Progenitor cell of endocrine pancreas (in vitro differentiated cells): Measurements from ENCODE around the gene RGS21. TPM values are rescaled to one million over a fixed set of nuclear protein-coding genes. Genes with fewer than 3 reads are reported as not detected.
A peak's percentile ranks its signal among the peaks of the same experiment; 100 is the strongest.

Experiments used
- DNase-seq: peaks from one replicate; pipeline ENCODE4 v3.0.0; 2021; ENCODE audit warnings: low spot score; ENCODE audit not compliant: unreplicated experiment
- H3K27ac Mint-ChIP-seq: 2 replicates; pipeline ENCODE4 v1.8.0; 2021; ENCODE audit warnings: mild to moderate bottlenecking, moderate library complexity, mixed read lengths
- H3K27me3 Mint-ChIP-seq: 2 replicates; pipeline ENCODE4 v1.8.0; 2021; ENCODE audit warnings: mixed read lengths
- H3K36me3 Mint-ChIP-seq: 2 replicates; pipeline ENCODE4 v1.8.0; 2022; ENCODE audit warnings: mixed read lengths; ENCODE audit not compliant: insufficient read depth
- H3K4me1 Mint-ChIP-seq: 2 replicates; pipeline ENCODE4 v1.8.0; 2021; ENCODE audit warnings: low read depth, mixed read lengths
- H3K4me3 Mint-ChIP-seq: 2 replicates; pipeline ENCODE4 v1.8.0; 2021; ENCODE audit warnings: low read depth, mild to moderate bottlenecking, moderate library complexity, mixed read lengths
- H3K9me3 Mint-ChIP-seq: 2 replicates; pipeline ENCODE4 v1.8.0; 2021; ENCODE audit warnings: low read depth, mixed read lengths
- total RNA-seq: library from RNA; stranded (reverse); gene quantifications from 2 replicates; pipeline ENCODE4 v1.2.1, GENCODE V29; 2021
- TF ChIP-seq, protein P1 (sequence below): fragments of 200-600 bp; sonication (generic); IDR thresholded peaks from one replicate; pipeline ENCODE4 v1.5.0; 2021; ENCODE audit warnings: antibody characterized with exemption, mild to moderate bottlenecking; ENCODE audit not compliant: unreplicated experiment

Gene RGS21
- total RNA-seq, 1 donor from 2014 or later, result not detected

DNA sequence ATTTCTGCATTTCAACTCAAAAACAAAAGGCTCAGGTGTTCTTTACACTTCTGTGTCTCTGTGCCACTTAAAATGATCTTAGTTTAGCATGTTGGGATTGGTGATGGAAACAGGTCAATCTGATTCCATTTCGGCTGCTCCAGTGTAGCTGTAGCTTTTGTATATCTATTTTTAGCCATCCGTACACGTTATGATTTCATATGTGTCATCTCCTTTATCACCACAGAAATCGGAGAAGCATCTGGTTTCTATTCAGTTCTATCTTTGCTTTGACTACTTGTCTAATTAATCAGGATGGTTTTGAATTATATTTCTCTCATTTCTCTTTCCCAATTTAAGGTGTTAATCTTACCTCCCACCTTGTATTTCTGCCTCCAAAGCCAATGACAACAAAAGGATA lies 41.1 kb downstream of the RGS21 start:
- no peak for DNase-seq
- H3K27ac Mint-ChIP-seq, result no peak overlapping the region
- H3K4me3 Mint-ChIP-seq, result no peak overlapping the region
- H3K4me1 Mint-ChIP-seq, result no peaks in the 10 kb centered on the region
- H3K36me3 Mint-ChIP-seq, result no peaks in the 10 kb centered on the region
- TF ChIP-seq, protein P1, sequence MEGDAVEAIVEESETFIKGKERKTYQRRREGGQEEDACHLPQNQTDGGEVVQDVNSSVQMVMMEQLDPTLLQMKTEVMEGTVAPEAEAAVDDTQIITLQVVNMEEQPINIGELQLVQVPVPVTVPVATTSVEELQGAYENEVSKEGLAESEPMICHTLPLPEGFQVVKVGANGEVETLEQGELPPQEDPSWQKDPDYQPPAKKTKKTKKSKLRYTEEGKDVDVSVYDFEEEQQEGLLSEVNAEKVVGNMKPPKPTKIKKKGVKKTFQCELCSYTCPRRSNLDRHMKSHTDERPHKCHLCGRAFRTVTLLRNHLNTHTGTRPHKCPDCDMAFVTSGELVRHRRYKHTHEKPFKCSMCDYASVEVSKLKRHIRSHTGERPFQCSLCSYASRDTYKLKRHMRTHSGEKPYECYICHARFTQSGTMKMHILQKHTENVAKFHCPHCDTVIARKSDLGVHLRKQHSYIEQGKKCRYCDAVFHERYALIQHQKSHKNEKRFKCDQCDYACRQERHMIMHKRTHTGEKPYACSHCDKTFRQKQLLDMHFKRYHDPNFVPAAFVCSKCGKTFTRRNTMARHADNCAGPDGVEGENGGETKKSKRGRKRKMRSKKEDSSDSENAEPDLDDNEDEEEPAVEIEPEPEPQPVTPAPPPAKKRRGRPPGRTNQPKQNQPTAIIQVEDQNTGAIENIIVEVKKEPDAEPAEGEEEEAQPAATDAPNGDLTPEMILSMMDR, result no peak
- no peaks in the 10 kb centered on the region for H3K9me3 Mint-ChIP-seq
- H3K27me3 Mint-ChIP-seq, result no peaks in the 10 kb centered on the region

DNA sequence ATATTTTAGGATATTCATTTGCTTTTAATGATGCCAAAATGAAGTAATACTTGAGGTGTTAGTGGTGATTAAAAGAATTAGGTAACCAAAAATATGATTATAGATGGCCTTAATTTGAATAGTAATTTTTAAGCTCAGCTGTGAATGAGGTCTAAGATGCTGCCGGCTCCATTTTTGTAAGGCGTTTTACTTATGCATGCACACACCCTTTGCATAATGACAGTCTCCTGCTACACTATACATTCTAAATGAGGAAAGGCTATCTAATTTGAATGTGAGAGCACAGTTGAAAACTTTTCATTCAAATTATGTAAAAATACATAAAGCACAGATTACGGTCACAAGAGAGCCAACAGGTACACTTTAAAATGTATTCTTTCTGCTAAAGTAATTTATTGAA lies 41.6 kb downstream of the RGS21 start:
- DNase-seq, result no peak
- H3K4me1 Mint-ChIP-seq, result no peaks in the 10 kb centered on the region
- H3K9me3 Mint-ChIP-seq, result no peaks in the 10 kb centered on the region
- no peaks in the 10 kb centered on the region for H3K36me3 Mint-ChIP-seq
- TF ChIP-seq, protein P1, result no peak
- no peak overlapping the region for H3K4me3 Mint-ChIP-seq
- no peaks in the 10 kb centered on the region for H3K27me3 Mint-ChIP-seq
- H3K27ac Mint-ChIP-seq, result no peak overlapping the region

DNA sequence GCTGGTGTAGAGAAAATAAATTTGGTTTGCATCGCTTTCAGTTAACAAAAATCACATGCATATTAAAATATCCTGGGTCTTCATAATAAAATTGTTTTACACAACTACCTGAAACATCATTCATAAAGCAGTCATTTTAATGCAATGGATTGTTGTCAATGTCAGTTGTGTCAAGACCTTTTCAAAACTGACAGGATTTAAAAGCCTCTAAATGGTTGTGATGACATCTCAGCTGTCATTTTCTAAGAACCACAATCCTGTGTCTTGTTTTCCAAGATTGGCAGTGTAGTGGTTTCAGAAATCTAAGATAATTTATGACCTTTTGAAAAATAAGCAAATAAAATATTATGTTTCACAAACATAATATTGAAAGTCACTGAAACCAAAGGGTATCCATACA lies 42.0 kb downstream of the RGS21 start:
- H3K9me3 Mint-ChIP-seq, result no peaks in the 10 kb centered on the region
- H3K4me1 Mint-ChIP-seq, result no peaks in the 10 kb centered on the region
- no peaks in the 10 kb centered on the region for H3K27me3 Mint-ChIP-seq
- no peak for DNase-seq
- TF ChIP-seq, protein P1, result no peak
- no peaks in the 10 kb centered on the region for H3K36me3 Mint-ChIP-seq
- no peak overlapping the region for H3K27ac Mint-ChIP-seq
- H3K4me3 Mint-ChIP-seq, result no peak overlapping the region

DNA sequence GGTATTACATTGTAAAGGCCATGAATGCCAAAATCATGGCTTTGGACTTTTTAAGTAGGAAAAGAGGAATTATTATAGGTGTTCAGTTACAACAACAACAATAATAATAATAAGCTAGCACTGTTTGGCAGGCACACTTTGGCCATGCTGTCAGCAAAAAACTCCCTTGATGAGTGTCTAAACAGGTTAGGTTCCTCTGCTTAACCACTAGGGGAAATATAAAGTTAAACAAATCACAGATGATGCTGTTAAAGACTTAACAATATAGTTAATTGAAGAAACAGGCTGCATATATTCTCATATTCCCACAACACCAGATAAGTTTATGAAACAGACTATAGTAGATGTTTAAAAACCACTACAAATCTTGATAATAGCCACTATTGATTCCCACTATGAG lies 46.4 kb downstream of the RGS21 start:
- Mint-ChIP-seq H3K9me3 (no peaks in the 10 kb centered on the region), H3K4me1 (no peaks in the 10 kb centered on the region), H3K36me3 (no peaks in the 10 kb centered on the region), H3K4me3 (no peak overlapping the region), H3K27ac (no peak overlapping the region), H3K27me3 (no peaks in the 10 kb centered on the region)
- no peak for DNase-seq
- TF ChIP-seq, protein P1, result peak; percentile 18

DNA sequence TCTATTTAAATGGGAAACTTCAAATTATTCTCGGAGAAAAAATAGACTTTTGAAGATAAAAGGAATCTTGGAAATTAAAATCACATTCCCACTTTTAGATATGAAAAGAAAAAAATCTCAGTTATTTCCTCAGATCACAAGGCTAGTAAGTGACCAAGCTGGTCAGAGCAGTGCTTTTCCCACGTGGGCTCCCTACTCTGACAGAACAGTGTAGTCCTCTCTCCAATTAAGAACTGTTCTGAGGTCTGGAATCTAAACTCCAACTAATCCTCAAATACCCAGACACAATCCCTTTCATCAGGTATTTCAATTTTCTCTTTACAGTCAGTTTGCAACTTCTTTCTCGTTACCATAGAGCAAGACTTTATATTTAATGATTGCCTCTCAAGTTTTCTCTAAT lies 50.6 kb downstream of the RGS21 start:
- H3K9me3 Mint-ChIP-seq, result no peaks in the 10 kb centered on the region
- no peak for DNase-seq
- H3K4me3 Mint-ChIP-seq, result no peak overlapping the region
- H3K4me1 Mint-ChIP-seq, result no peaks in the 10 kb centered on the region
- TF ChIP-seq, protein P1, result no peak
- no peak overlapping the region for H3K27ac Mint-ChIP-seq
- no peaks in the 10 kb centered on the region for H3K27me3 Mint-ChIP-seq
- no peaks in the 10 kb centered on the region for H3K36me3 Mint-ChIP-seq
